ENCODE measurements around the gene CBLN4.

The CBLN4 gene

DNA sequence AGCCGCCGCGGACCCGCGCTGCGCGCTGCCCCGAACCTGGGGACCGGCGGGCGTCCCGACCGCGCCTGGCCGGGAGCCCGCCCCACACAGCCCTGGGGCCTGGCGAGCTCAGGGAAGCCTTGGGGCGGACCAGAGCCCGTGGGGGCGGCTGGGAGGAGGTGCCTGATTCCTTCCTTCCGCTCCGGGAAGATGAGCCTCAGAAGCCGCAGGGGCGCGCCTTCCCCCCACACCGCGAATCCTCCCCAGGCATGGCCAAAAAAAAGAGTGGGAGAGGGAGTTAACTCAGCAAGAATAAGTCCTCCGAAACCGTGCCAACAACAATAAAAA, at the start of gene CBLN4:
Gene CBLN4 (minus strand): TSS at position 131 of the 327 bp plus-strand sequence. CDS start 1,348 bp downstream, outside the sequence.
- no peak for DNase-seq

GRCh38 chr20:56043227-56043626, 37.9 kb upstream of the CBLN4 start:
- no peak for DNase-seq

- no peak for DNase-seq
These were observed 26.9 kb upstream of the CBLN4 start for GRCh38 chr20:56032251-56032650.

DNA sequence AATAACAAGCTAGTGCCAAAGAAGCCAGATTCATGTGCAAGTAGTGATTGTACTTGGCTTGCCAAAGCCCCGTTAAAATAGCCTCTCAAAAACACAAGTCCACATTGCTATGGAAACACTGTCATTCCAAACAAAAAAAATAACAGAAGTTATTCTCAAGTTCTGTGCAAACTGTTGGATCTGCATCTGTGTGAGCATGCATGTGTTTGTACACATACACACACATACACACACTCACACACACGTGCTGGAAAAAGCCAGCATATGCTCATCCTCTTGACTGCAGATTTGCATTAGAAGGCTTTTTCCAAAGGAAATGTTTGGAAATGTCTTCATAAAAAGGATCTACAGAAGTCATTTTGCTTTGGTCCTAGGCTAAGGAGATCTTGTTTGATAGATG, 13.4 kb upstream of the CBLN4 start:
- no peak for DNase-seq

GRCh38 chr20:56018194-56018593, 12.9 kb upstream of the CBLN4 start:
- no peak for DNase-seq

GRCh38 chr20:56017560-56017959, 12.2 kb upstream of the CBLN4 start:
- DNase-seq = no peak

GRCh38 chr20:56014998-56015397, 9.7 kb upstream of the CBLN4 start:
- no peak for DNase-seq

GRCh38 chr20:56014151-56014550, 8.8 kb upstream of the CBLN4 start:
- no peak for DNase-seq

GRCh38 chr20:56004611-56005388, 519 bp downstream of the CBLN4 start:
- no peak for DNase-seq

DNA sequence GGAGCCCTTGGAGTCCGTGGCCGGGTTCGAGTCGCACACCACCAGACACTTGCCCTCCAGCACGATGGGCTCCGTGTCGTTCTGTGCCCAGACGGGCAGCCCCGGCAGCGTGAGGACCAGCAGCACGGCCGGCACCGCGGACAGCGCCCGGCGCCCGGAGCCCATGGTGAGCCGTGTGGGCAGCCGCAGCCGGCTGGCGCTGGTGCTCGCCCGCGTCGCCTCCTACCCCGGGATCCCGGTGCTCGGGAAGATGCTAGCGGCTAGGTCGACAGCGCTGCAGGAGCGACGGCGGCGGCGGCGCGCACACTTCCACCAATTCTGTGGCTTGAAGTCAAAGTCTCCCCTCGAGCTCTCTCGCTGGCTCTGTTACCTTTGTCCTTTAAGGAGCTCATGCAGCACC, 1.3 kb downstream of the CBLN4 start:
- DNase-seq = peak; percentile 63

DNA sequence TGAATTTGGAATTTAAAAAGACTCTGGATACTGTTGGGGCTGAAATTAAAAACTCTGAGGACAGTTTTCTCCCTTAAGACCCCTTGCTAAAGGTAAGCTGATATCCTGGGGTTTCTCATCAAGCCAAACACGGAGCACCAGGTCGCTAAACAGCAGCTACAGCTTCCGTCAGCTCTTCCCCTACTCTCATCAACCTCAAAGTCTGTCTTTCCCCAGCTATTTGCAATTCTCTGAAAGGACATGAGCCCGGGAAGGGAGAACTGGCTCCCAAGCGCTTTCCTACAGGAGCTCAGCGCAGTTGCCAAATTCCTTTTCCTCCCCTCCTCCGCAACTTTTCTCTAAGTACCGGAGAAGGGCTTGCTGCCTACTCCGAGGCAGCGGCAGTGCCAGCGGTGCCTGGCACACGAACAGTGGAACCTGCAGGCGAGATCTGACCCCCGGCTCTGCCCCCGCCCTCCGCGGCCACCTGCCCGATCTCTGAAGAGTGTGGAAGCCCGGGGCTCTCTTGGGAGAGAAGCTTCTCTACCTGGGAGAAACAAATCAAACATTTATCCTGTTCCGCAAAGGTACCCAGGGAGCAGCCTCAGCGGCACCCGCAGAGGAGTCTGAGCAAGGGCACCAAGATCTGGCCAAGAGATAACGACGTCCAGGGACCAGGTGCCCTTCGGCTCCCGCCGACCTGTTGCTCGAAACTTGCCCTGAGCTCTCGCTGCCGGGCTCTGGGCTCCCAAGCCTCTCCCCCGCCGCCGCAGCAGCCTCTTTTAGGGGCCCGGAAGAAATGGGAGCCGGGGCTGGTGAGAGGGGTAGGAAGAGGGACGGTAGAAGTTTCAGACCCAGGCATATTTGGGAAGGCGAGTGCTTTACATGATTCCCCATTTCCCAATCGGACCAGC, 2.2 kb downstream of the CBLN4 start:
- no peak for DNase-seq

- no peak for DNase-seq
These were observed 3.4 kb downstream of the CBLN4 start for GRCh38 chr20:56001890-56002289.

GRCh38 chr20:56001106-56001785, 4.1 kb downstream of the CBLN4 start:
- no peak for DNase-seq

GRCh38 chr20:55978550-55978949, 26.8 kb downstream of the CBLN4 start:
- DNase-seq = no peak

DNA sequence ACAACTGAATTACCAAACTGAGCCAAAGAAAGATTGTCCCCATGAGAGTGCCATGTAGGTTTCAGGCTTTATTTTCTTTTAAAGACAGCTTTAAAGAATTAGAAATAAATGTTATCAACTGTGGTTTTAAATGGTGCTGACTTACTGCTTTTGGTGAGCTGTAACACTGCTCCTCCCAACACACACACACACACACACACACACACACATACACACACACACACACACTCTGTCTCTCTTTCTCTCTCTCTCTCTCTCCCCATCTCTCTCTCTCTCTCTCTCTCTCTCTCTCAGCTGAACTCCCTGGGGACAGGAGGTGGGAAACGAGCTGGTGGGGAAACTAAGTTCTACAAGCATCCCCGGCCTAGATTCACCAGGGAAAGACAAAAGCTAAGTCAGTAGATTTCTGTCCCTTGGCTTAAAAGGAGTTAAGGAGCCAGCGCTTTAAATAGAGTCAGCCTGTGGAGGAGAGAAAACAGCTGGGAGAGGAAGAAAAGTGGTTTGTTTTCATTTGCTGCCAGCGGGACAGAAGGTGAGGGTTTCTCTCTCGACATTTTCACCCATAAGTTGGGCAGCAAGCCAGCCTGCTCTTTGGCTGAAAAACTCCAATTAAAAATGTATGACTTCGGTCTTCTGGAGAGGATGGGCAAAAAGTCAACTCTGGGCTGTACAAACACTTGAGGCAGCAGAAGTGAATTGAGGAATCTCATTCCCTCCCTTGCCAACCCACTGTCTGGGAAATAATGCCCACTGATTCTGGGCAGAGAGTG, 27.4 kb downstream of the CBLN4 start:
- peak; percentile 54 for DNase-seq

DNA sequence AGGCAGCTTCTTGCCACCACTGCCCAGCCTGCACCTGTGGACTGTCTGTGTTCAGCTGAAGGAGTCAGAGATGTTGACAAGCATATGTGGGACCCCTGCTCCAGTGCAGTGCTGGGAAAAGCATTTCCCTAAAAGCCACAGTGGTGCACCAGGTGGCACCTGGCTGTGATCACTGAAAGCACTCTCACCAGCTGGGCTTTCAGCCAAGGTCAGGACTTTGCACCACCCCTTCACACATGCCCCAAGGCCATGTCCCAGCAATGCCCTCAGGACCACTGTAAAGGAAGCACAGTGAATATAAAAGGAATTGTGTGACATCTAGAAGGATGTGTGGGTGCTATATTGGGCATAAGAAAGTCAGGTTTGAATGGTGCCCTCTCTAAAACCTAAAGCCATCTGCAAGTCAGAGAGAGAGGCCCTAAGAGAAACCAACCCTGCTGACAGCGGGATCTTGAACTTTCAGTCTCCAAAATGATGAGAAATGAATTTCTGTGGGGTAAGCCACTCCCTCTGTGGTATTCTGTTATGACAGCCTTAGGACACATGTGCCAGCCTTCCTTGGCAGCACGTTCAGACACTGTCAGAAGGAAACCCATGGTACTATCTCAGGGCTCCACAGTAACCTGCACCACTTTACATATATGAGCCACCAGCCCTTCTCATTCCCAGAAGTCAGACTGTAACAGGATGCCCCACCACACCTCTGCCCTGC, 30.7 kb downstream of the CBLN4 start:
- DNase-seq = no peak

DNA sequence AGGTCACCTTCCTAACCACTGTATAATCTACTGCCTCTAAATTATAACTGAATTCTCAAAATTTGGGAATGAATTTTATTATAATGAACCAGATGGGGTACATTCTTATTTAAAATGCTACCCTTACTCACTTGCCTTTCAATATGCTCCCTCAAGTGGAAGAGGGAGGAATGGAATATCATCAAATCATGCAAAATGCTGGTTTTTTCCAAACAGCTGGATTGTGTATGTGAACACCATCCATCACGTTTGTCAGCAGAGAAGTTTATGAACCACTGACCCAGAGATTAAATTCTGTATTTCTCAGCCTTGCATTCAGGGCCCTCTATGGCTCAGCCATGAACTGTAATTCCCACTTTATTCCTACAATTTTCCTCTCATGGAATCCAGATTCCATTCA, 40.5 kb downstream of the CBLN4 start:
- no peak for DNase-seq

DNA sequence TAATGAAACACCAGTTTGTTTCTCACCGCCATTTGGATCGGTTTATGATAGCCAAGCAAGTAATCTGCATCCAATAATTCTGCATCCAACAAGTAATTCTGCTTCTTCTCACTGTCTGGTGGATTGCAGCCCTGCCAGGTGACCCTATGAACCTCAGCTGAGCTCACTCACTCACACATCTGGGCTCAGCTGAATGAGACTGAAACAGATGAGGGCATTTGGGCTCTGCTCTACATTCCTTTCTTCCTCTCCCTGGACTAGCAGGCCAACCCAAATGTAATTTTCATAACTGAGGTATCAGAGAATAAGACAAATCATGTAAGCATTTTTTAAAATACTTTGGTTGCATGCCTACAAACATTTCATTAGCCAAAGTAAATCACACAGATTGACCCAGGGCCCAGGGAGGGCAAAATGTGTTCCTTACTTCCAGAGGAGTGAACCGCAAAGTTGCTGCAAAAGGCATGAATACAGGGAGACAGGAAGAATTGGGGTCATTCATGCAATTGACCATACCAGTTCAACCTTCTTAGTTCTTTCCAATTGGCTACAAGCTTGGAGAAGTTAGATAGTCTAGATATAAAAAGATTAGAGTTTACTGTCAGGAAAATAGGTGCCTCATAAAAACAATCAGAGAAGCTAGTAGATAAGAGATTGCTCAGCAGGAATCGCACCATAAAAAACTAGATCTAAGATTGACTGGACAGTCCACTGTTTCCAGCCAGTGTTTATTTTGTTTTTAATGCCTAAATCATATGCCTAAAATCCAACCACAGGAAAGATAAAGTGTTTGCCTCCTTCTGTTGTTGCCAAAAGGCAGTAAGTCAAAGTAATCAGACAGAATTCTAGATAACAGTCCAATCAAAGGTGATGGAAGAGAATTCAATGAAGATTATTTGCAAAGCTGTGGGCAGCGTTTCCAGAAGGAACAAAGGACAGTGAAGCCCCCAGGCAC, 43.7 kb downstream of the CBLN4 start:
- DNase-seq = peak; percentile 37

DNA sequence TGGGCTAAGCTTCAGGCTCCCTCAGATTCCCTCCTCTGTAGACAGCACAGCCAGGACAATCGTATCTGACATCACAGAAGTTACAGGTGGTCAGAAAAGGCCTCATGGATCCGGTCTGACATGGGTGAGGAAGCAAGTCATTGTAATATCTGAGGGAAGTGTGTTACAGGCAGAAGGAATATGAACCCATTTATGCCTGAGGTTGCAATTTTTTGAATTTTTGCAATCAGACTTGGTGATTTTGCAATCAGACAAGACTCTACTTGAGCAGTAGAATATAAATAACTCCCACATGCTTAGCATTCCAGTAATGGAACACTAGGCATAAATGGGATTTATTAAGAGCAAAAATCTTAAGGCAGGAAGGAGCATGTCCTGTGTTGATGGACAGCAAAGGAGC, 52.1 kb downstream of the CBLN4 start:
- DNase-seq = no peak

GRCh38 chr20:55947701-55948100, 57.6 kb downstream of the CBLN4 start:
- DNase-seq = no peak

All from left hindlimb (tissue), 1 donor.